Measurements from ENCODE around the gene SPOPL.

SPOPL gene

GRCh38 chr2:138609446-138609845 is 107.9 kb downstream of the SPOPL start:
- ATAC-seq, result no peak

- no peak for ATAC-seq
Measured at GRCh38 chr2:138610201-138610953, 108.8 kb downstream of the SPOPL start.

- no peak for ATAC-seq
Measured at GRCh38 chr2:138615257-138615656, 113.7 kb downstream of the SPOPL start.

GRCh38 chr2:138617026-138617425 is 115.5 kb downstream of the SPOPL start:
- no peak for ATAC-seq

GRCh38 chr2:138618971-138619370 is 117.4 kb downstream of the SPOPL start:
- ATAC-seq, result no peak

- no peak for ATAC-seq
Measured at GRCh38 chr2:138620431-138620830, 118.9 kb downstream of the SPOPL start.

GRCh38 chr2:138621139-138621538 is 119.6 kb downstream of the SPOPL start:
- no peak for ATAC-seq

GRCh38 chr2:138622613-138623012 is 121.0 kb downstream of the SPOPL start:
- ATAC-seq, result no peak
